Camera-type eye (tissue), 1 donor: ENCODE data around the gene GCN1. TPM values are rescaled to one million over a fixed set of nuclear protein-coding genes. Genes with fewer than 3 reads are reported as not detected.

Experiments used
- total RNA-seq: library from RNA; depleted of rRNA; stranded (reverse); fragments of >200 nt; gene quantifications from one replicate; pipeline ENCODE4 v1.2.3, GENCODE V29; 2014

The GCN1 gene
- 75.6 TPM for total RNA-seq

DNA sequence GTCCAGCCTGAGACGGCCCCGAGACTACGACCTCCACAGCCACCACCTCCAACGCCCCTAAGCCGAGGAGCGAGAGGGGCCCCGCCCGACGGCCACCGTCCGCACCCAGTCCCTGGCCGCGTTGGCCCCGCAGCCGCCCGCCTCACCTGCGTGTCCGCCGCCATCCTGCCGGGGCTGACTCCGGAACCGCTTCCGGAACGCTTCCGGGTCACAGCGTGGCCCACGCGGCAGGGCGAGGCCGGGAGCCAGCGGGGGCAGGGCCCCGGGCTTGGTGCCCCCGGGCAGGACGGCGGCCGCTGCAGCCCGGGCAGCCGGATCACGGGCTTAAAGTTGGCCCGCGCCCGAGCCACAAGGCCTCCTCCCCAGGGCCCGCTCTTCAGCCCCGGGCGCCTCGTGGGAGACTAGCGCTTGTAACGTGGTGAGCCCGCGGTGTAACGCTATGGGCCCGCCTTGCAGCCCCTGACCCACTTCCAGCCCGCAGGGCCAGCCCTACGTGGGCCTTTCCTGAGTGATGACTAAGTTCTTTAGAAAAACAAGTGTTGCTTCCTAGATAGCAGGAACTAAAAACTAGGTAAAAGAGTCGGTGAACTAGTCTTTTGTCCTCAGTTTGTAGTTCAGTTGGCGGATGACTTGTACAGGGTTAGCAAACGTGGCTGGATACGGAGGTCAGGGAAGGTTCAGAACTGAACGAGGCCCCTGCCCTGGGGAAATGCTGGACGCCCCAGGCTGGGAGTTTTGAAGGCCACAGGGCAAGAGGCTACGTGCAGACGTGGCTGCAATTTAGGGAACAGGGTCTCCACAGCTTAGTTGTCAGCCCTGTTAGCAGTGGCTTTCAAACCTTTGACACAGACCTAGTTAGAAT, at the start of gene GCN1:
Gene GCN1 (minus strand): TSS at position 182 of the 862 bp plus-strand sequence. CDS start 18 bp downstream, at position 164.

GRCh38 chr12:120116441-120116791, 78.1 kb downstream of the GCN1 start, which contains the start of gene RAB35:
RAB35 (minus strand) TSS chr12:120116753; CDS start chr12:120116650, 103 bp downstream.

Other genes starting within 250 kb of the GCN1 start
- 24.7 TPM for gene BICDL1, start 205.5 kb downstream of the GCN1 start, total RNA-seq
- gene RAB35, start 78.0 kb downstream of the GCN1 start, total RNA-seq = 22.9 TPM
- 1,871 TPM for gene RPLP0, start 6.4 kb upstream of the GCN1 start, total RNA-seq
- gene PXN, start 71.0 kb upstream of the GCN1 start, total RNA-seq = 61.1 TPM
- gene RNU4-2, start 97.2 kb upstream of the GCN1 start, total RNA-seq = under 0.01 TPM
- gene RNU4-1, start 98.5 kb upstream of the GCN1 start, total RNA-seq = under 0.01 TPM
- 9.5 TPM for gene SIRT4, start 107.6 kb upstream of the GCN1 start, total RNA-seq
- gene PLA2G1B, start 133.1 kb upstream of the GCN1 start, total RNA-seq = not detected
- gene MSI1, start 174.4 kb upstream of the GCN1 start, total RNA-seq = 121 TPM
- 218 TPM for gene COX6A1, start 243.4 kb upstream of the GCN1 start, total RNA-seq